Measurements from ENCODE around the gene GAGE13. TPM values are rescaled to one million over a fixed set of nuclear protein-coding genes. Genes with fewer than 3 reads are reported as not detected.
"Not testable (repeated sequence)": the region's sequence is repeated elsewhere in the genome, so short reads cannot be mapped to it uniquely, and the experiment has no call there.

Gene GAGE13, protein sequence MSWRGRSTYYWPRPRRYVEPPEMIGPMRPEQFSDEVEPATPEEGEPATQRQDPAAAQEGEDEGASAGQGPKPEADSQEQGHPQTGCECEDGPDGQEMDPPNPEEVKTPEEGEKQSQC
- not detected for total RNA-seq

DNA sequence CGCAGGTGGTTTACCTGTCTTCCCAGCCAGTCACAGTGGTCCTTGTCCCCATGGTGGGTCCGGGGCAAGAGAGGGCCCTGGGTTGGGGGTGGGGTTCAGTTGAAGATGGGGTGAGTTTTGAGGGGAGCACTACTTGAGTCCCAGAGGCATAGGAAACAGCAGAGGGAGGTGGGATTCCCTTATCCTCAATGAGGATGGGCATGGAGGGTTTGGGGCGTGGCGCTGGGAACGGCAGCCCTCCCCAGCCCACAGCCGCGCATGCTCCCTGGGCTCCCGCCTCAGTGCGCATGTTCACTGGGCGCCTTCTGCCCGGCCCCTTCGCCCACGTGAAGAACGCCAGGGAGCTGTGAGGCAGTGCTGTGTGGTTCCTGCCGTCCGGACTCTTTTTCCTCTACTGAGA, at the start of gene GAGE13:
GAGE13 (plus strand) TSS at position 301 of the 400 bp plus-strand sequence. CDS start 1,156 bp downstream, outside the sequence.
- intact Hi-C loops (cut with DNase I, micrococcal nuclease); ATAC-seq; POLR2A ChIA-PET; H3K4me3 Mint-ChIP-seq; H3K36me3 Mint-ChIP-seq (ENCODE audit: low read depth); DNase-seq; CTCF ChIA-PET; H3K9me3 Mint-ChIP-seq (ENCODE audit: low read depth); H3K4me1 Mint-ChIP-seq; H3K27me3 Mint-ChIP-seq; H3K27ac Mint-ChIP-seq: not testable (repeated sequence)

DNA sequence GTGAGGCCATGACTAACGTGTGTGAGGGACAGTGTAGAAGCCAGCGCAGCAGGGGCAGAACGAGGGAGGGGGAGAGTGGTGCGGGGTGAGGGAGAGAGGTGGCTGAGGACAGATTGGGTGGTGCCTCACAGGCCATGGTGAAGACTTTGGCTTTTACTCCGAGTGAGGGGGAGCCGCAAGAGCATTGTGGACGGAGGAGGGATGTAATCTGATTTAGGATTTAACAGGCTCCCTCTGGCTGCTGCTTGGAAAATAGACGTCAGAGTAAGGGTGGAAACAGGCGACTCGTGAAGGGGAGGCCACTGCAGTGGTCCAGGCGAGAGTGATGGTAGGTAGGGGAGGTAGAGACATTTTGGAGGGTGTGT, 48.8 kb upstream of the GAGE13 start:
- no peak overlapping the region for H3K4me3 Mint-ChIP-seq

GRCh38 chrX:49284212-49284611, 47.2 kb upstream of the GAGE13 start:
- no peaks in the 10 kb centered on the region for H3K36me3 Mint-ChIP-seq (ENCODE audit: low read depth)
- ATAC-seq (no peak), DNase-seq (no peak)
- POLR2A ChIA-PET, result no interaction called here
- intact Hi-C loops (cut with DNase I, micrococcal nuclease), result no loop called here
- H3K4me3 Mint-ChIP-seq, result no peak overlapping the region
- CTCF ChIA-PET, result no interaction called here
- no peaks in the 10 kb centered on the region for H3K27me3 Mint-ChIP-seq
- H3K4me1 Mint-ChIP-seq, result peaks cover 41% of the 10 kb centered on the region
- no peaks in the 10 kb centered on the region for H3K9me3 Mint-ChIP-seq (ENCODE audit: low read depth)
- no peak overlapping the region for H3K27ac Mint-ChIP-seq

More for the DNA sequence above, 48.8 kb upstream of the GAGE13 start:
- ChIA-PET POLR2A (no interaction called here), CTCF (no interaction called here)
- no peak for DNase-seq
- Mint-ChIP-seq H3K27me3 (no peaks in the 10 kb centered on the region), H3K36me3 (ENCODE audit: low read depth) (peaks cover 1% of the 10 kb centered on the region), H3K4me1 (peaks cover 46% of the 10 kb centered on the region), H3K27ac (no peak overlapping the region), H3K9me3 (ENCODE audit: low read depth) (no peaks in the 10 kb centered on the region)
- intact Hi-C loops (cut with DNase I, micrococcal nuclease), result no loop called here
- peak; percentile 28 for ATAC-seq

DNA sequence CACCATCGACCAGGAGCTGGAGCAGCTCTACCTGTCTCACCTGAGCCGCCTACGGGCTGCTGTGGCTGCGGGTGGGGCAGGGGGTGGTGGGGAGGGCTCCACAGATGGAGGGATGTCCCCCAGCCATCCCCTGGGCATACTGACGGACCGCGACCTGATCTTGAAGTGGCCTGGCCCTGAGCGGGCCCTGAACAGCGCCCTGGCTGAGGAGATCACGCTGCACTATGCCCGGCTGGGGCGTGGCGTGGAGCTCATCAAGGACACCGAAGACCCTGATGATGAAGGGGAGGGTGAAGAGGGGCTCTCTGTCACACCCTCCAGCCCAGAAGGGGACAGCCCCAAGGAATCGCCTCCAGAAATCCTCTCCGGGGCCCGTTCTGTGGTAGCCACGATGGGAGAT, 45.2 kb upstream of the GAGE13 start:
- Mint-ChIP-seq H3K36me3 (ENCODE audit: low read depth) (no peaks in the 10 kb centered on the region), H3K27me3 (no peaks in the 10 kb centered on the region)
- intact Hi-C loops (cut with DNase I, micrococcal nuclease), result no loop called here

DNA sequence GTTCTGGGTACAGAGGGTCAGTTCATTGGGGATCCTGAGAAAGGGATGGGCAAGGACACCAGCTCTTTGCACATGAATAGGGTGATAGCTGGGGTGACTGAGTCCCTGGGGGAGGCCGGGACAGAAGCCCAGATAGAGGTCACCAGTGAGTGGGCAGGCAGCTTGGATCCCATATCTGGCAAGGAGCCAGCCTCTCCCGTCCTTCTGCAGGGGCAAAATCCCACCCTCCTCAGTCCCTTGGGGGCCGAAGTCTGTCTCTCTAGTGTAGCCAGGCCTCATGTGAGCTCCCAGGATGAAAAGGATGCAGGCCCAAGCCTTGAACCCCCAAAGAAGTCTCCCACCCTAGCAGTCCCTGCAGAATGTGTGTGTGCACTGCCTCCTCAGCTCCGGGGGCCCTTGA, 44.8 kb upstream of the GAGE13 start:
- no peaks in the 10 kb centered on the region for H3K27me3 Mint-ChIP-seq
- H3K27ac Mint-ChIP-seq, result no peak overlapping the region
- POLR2A ChIA-PET, result no interaction called here
- no peak for DNase-seq
- no peaks in the 10 kb centered on the region for H3K36me3 Mint-ChIP-seq (ENCODE audit: low read depth)
- CTCF ChIA-PET, result no interaction called here
- no peak overlapping the region for H3K4me3 Mint-ChIP-seq
- no peaks in the 10 kb centered on the region for H3K9me3 Mint-ChIP-seq (ENCODE audit: low read depth)
- peaks cover 29% of the 10 kb centered on the region for H3K4me1 Mint-ChIP-seq
- ATAC-seq, result no peak
- intact Hi-C loops (cut with DNase I, micrococcal nuclease), result no loop called here

More for the DNA sequence above, 45.2 kb upstream of the GAGE13 start:
- Mint-ChIP-seq H3K4me1 (peaks cover 30% of the 10 kb centered on the region), H3K4me3 (no peak overlapping the region), H3K27ac (no peak overlapping the region), H3K9me3 (ENCODE audit: low read depth) (no peaks in the 10 kb centered on the region)
- ChIA-PET POLR2A (no interaction called here), CTCF (no interaction called here)
- ATAC-seq (no peak), DNase-seq (no peak)

DNA sequence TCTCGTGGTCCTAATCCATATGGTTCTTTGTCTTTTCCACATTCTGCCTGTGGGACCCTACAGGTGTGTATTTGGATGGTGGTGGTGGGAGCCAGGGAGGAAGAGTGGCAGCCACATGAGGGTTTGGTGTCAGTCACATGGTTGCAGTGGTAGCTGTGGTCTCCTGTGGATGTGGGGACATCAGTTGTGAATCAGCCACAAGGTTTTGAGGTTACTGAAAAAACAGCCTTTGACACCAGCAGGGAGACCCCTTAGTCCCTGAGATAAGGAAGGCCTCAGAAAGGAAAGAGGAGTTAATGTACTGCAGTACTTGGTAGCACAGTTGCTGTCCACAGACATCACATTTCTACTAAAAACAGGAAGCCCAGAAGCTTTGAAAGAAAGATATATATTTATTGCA, 43.7 kb upstream of the GAGE13 start:
- ChIA-PET CTCF (no interaction called here), POLR2A (no interaction called here)
- H3K4me3 Mint-ChIP-seq, result no peak overlapping the region
- ATAC-seq (no peak), DNase-seq (no peak)
- no peaks in the 10 kb centered on the region for H3K36me3 Mint-ChIP-seq (ENCODE audit: low read depth)
- intact Hi-C loops (cut with DNase I, micrococcal nuclease), result no loop called here
- no peaks in the 10 kb centered on the region for H3K9me3 Mint-ChIP-seq (ENCODE audit: low read depth)
- H3K27me3 Mint-ChIP-seq, result no peaks in the 10 kb centered on the region
- peaks cover 29% of the 10 kb centered on the region for H3K4me1 Mint-ChIP-seq
- no peak overlapping the region for H3K27ac Mint-ChIP-seq

GRCh38 chrX:49290215-49290614, 41.2 kb upstream of the GAGE13 start:
- H3K27me3 Mint-ChIP-seq, result no peaks in the 10 kb centered on the region
- no peak overlapping the region for H3K27ac Mint-ChIP-seq
- DNase-seq, result no peak
- no peak overlapping the region for H3K4me3 Mint-ChIP-seq
- H3K4me1 Mint-ChIP-seq, result peaks cover 26% of the 10 kb centered on the region
- intact Hi-C loops (cut with DNase I, micrococcal nuclease), result loop anchor here in 1 of 2 experiments (5.0 kb wide), 1 partner anchor 462 kb away; no protein-coding TSS in a partner anchor
- no peaks in the 10 kb centered on the region for H3K9me3 Mint-ChIP-seq (ENCODE audit: low read depth)
- POLR2A ChIA-PET, result no interaction called here
- no peak for ATAC-seq
- H3K36me3 Mint-ChIP-seq (ENCODE audit: low read depth), result no peaks in the 10 kb centered on the region
- CTCF ChIA-PET, result interaction anchor here (2.1 kb wide), 1 partner anchor 21 kb away, joined by 7 read pairs; the partner anchor contains the start of gene PPP1R3F

- peak overlapping the region; percentile 56 for H3K27ac Mint-ChIP-seq
- peak; percentile 93 for ATAC-seq
- intact Hi-C loops (cut with DNase I, micrococcal nuclease), result loop anchor here (1.0 to 5.0 kb wide), 2 partner anchors 461 to 463 kb away; no protein-coding TSS in a partner anchor
These were observed 39.6 kb upstream of the GAGE13 start for GRCh38 chrX:49291615-49292337.

GRCh38 chrX:49292400-49293362, 38.7 kb upstream of the GAGE13 start:
- CTCF ChIA-PET, result interaction anchor here (0.6 to 2.1 kb wide), 4 partner anchors 8 to 23 kb away, joined by 3 to 7 read pairs (median 4); partner anchors contain the start of gene PPP1R3F
- Mint-ChIP-seq H3K27me3 (no peaks in the 10 kb centered on the region), H3K4me3 (no peak overlapping the region), H3K9me3 (ENCODE audit: low read depth) (no peaks in the 10 kb centered on the region), H3K27ac (no peak overlapping the region), H3K36me3 (ENCODE audit: low read depth) (no peaks in the 10 kb centered on the region), H3K4me1 (peaks cover 24% of the 10 kb centered on the region)
- POLR2A ChIA-PET, result no interaction called here
- DNase-seq, result no peak
- ATAC-seq, result peak; percentile 38
- intact Hi-C loops (cut with DNase I, micrococcal nuclease), result loop anchor here (1.0 to 5.0 kb wide), 2 partner anchors 460 to 462 kb away; no protein-coding TSS in a partner anchor

More at GRCh38 chrX:49291615-49292337, 39.6 kb upstream of the GAGE13 start:
- Mint-ChIP-seq H3K9me3 (ENCODE audit: low read depth) (no peaks in the 10 kb centered on the region), H3K36me3 (ENCODE audit: low read depth) (no peaks in the 10 kb centered on the region), H3K4me3 (no peak overlapping the region), H3K27me3 (no peaks in the 10 kb centered on the region), H3K4me1 (peaks cover 28% of the 10 kb centered on the region)
- CTCF ChIA-PET, result interaction anchor here (0.6 to 2.1 kb wide), 5 partner anchors 8 to 444 kb away, joined by 3 to 7 read pairs (median 3); partner anchors contain the start of gene PPP1R3F
- POLR2A ChIA-PET, result no interaction called here
- DNase-seq, result peak; percentile 86

GRCh38 chrX:49299293-49299692, 32.1 kb upstream of the GAGE13 start:
- H3K9me3 Mint-ChIP-seq (ENCODE audit: low read depth); DNase-seq; ATAC-seq; H3K4me3 Mint-ChIP-seq; H3K27me3 Mint-ChIP-seq; POLR2A ChIA-PET; H3K27ac Mint-ChIP-seq; H3K36me3 Mint-ChIP-seq (ENCODE audit: low read depth); intact Hi-C loops (cut with DNase I, micrococcal nuclease); H3K4me1 Mint-ChIP-seq; CTCF ChIA-PET: not testable (repeated sequence)

DNA sequence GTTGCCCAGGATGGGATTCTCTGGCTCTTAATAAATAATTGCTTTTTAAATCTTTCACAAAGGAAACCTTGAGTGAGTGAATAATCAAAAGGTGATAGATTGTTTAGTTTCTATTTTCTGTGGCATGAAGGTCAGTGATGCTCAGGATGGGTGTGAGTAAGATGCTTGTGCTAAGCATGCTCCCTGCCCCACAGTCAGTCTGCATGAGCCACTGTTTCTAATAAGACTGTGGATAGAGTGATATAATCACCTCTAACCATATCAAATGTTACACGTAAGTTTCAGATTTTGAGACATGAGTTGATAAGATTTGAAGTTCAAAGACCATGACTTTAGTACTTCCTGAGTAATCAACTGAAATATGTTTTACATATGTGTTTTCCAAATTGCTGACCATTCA, 30.7 kb upstream of the GAGE13 start:
- peaks cover 2% of the 10 kb centered on the region for H3K4me1 Mint-ChIP-seq
- POLR2A ChIA-PET, result no interaction called here
- H3K4me3 Mint-ChIP-seq, result no peak overlapping the region
- H3K9me3 Mint-ChIP-seq (ENCODE audit: low read depth), result no peaks in the 10 kb centered on the region
- intact Hi-C loops (cut with DNase I, micrococcal nuclease), result no loop called here
- H3K27me3 Mint-ChIP-seq, result no peaks in the 10 kb centered on the region
- CTCF ChIA-PET, result interaction anchor here (0.6 kb wide), 1 partner anchor 9 kb away, joined by 3 read pairs; no protein-coding TSS in a partner anchor
- no peak for DNase-seq
- no peaks in the 10 kb centered on the region for H3K36me3 Mint-ChIP-seq (ENCODE audit: low read depth)
- no peak for ATAC-seq
- no peak overlapping the region for H3K27ac Mint-ChIP-seq
